ENCODE results near the gene RENBP. TPM values are rescaled to one million over a fixed set of nuclear protein-coding genes. Genes with fewer than 3 reads are reported as not detected.

Gene RENBP
- total and polyA plus RNA-seq, 4 donors, result 16.6 to 90.8 (median 62.0) TPM

- Histone ChIP-seq H3K4me1 (ENCODE audit: control insufficient read depth in 5 of 5, insufficient read depth in 5 of 5, low read length in 5 of 5) (peaks cover 0 to 30% (median 10%) of the 10 kb centered on the region in 5 donors), H3K36me3 (ENCODE audit: control insufficient read depth in 4 of 4, insufficient read depth in 4 of 4, low read length in 4 of 4) (peaks cover 5 to 28% (median 17%) of the 10 kb centered on the region in 4 donors), H3K9me3 (ENCODE audit: control insufficient read depth in 4 of 4, insufficient read depth in 3 of 4, low read length in 3 of 4) (peaks cover 0 to 5% (median 0%) of the 10 kb centered on the region in 4 donors), H3K4me3 (no peak overlapping the region), H3K27me3 (ENCODE audit: control insufficient read depth in 3 of 3, insufficient read depth in 3 of 3, low read length in 2 of 3) (no peaks in the 10 kb centered on the region), H3K9ac (ENCODE audit: insufficient read depth in 1 of 2, low read length in 2 of 2) (no peak overlapping the region), H3K27ac (ENCODE audit: low read depth in 1 of 2, low read length in 1 of 2) (no peak overlapping the region)
- DNase-seq (no peak), ATAC-seq (ENCODE audit: insufficient read depth, low FRiP score) (no peak)
- 66 to 80% methylated on average over 10 to 15 of the region's 15 CpGs for WGBS, 2 donors
- TF ChIP-seq CTCF (IDR thresholded peaks at IDR 0.05; ENCODE audit: control extremely low read depth, extremely low read depth), result no peak
Observed at GRCh38 chrX:153966283-153966688, 21.8 kb upstream of the RENBP start.

DNA sequence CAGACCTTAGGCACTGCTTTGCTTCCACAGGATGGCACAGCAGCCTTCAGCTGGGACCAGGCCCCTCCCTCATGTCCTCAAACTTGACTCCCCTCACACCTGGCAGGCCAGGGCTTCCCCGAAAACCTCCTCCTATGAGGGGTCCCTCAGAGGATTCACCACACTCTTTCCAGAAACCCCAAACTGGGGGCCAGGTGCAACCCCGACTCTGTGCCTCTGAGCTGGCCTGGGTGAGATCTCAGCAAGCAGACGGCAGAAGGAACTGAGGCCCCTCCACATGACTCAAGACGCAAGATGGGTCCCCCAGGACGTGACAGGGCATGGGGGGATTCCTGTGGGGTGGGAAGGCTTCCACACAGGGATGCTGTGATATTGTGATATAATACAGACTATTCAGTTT, 21.0 kb upstream of the RENBP start:
- peaks cover 0 to 30% (median 10%) of the 10 kb centered on the region in 5 donors for H3K4me1 ChIP-seq (ENCODE audit: control insufficient read depth in 5 of 5, insufficient read depth in 5 of 5, low read length in 5 of 5)
- H3K36me3 ChIP-seq (ENCODE audit: control insufficient read depth in 4 of 4, insufficient read depth in 4 of 4, low read length in 4 of 4), result peaks cover 5 to 32% (median 20%) of the 10 kb centered on the region in 4 donors
- H3K9me3 ChIP-seq (ENCODE audit: control insufficient read depth in 4 of 4, insufficient read depth in 3 of 4, low read length in 3 of 4), result peaks cover 0 to 5% (median 0%) of the 10 kb centered on the region in 4 donors
- no peak overlapping the region for H3K9ac ChIP-seq (ENCODE audit: insufficient read depth in 1 of 2, low read length in 2 of 2)
- no peaks in the 10 kb centered on the region for H3K27me3 ChIP-seq (ENCODE audit: control insufficient read depth in 3 of 3, insufficient read depth in 3 of 3, low read length in 2 of 3)
- H3K27ac ChIP-seq (ENCODE audit: low read depth in 1 of 2, low read length in 1 of 2), result no peak overlapping the region
- H3K4me3 ChIP-seq, result no peak overlapping the region
- TF ChIP-seq CTCF (IDR thresholded peaks at IDR 0.05; ENCODE audit: control extremely low read depth, extremely low read depth), result no peak
- DNase-seq (no peak), ATAC-seq (ENCODE audit: insufficient read depth, low FRiP score) (no peak)
- 73 to 83% methylated on average over 4 to 5 of the region's 5 CpGs for WGBS, 2 donors

- DNase-seq, result no peak
- Histone ChIP-seq H3K9me3 (ENCODE audit: control insufficient read depth in 4 of 4, insufficient read depth in 3 of 4, low read length in 3 of 4) (peaks cover 0 to 5% (median 0%) of the 10 kb centered on the region in 4 donors), H3K36me3 (ENCODE audit: control insufficient read depth in 4 of 4, insufficient read depth in 4 of 4, low read length in 4 of 4) (peaks cover 14 to 37% (median 23%) of the 10 kb centered on the region in 4 donors), H3K27me3 (ENCODE audit: control insufficient read depth in 3 of 3, insufficient read depth in 3 of 3, low read length in 2 of 3) (no peaks in the 10 kb centered on the region), H3K27ac (ENCODE audit: low read depth in 1 of 2, low read length in 1 of 2) (no peak overlapping the region), H3K9ac (ENCODE audit: insufficient read depth in 1 of 2, low read length in 2 of 2) (no peak overlapping the region), H3K4me1 (ENCODE audit: control insufficient read depth in 5 of 5, insufficient read depth in 5 of 5, low read length in 5 of 5) (peaks cover 0 to 23% (median 10%) of the 10 kb centered on the region in 5 donors), H3K4me3 (no peak overlapping the region)
- ATAC-seq (ENCODE audit: insufficient read depth, low FRiP score), result no peak
- TF ChIP-seq CTCF (IDR thresholded peaks at IDR 0.05; ENCODE audit: control extremely low read depth, extremely low read depth), result no peak
- 91 to 92% methylated on average over 13 to 14 of the region's 14 CpGs for WGBS, 2 donors
Observed at GRCh38 chrX:153964105-153964504, 19.7 kb upstream of the RENBP start.

GRCh38 chrX:153963546-153963945, 19.1 kb upstream of the RENBP start:
- TF ChIP-seq CTCF (IDR thresholded peaks at IDR 0.05; ENCODE audit: control extremely low read depth, extremely low read depth), result no peak
- DNase-seq (no peak), ATAC-seq (ENCODE audit: insufficient read depth, low FRiP score) (no peak)
- Histone ChIP-seq H3K36me3 (ENCODE audit: control insufficient read depth in 4 of 4, insufficient read depth in 4 of 4, low read length in 4 of 4) (peaks cover 14 to 42% (median 26%) of the 10 kb centered on the region in 4 donors), H3K4me1 (ENCODE audit: control insufficient read depth in 5 of 5, insufficient read depth in 5 of 5, low read length in 5 of 5) (peaks cover 0 to 18% (median 7%) of the 10 kb centered on the region in 5 donors), H3K27ac (ENCODE audit: low read depth in 1 of 2, low read length in 1 of 2) (no peak overlapping the region), H3K9me3 (ENCODE audit: control insufficient read depth in 4 of 4, insufficient read depth in 3 of 4, low read length in 3 of 4) (peaks cover 0 to 5% (median 0%) of the 10 kb centered on the region in 4 donors), H3K27me3 (ENCODE audit: control insufficient read depth in 3 of 3, insufficient read depth in 3 of 3, low read length in 2 of 3) (no peaks in the 10 kb centered on the region), H3K4me3 (no peak overlapping the region), H3K9ac (ENCODE audit: insufficient read depth in 1 of 2, low read length in 2 of 2) (no peak overlapping the region)
- WGBS, 2 donors, result 94 to 100% methylated on average over 9 to 12 of the region's 12 CpGs
